Ovary (tissue), 3 donors: ENCODE measurements around the gene CACHD1.

Source experiments
- EP300 ChIP-seq: sonication (generic); formaldehyde crosslinking; IDR thresholded peaks from one replicate; pipeline ENCODE4 v1.6.1; 2017; ENCODE audit warnings: antibody characterized with exemption
- POLR2A ChIP-seq: fragments of 450-650 bp; IDR thresholded peaks from one replicate; pipeline ENCODE4 v1.6.1; 2017; ENCODE audit warnings: antibody characterized with exemption, mild to moderate bottlenecking, moderate library complexity
- TF ChIP-seq, protein P1 (sequence below), 3 donors: fragments of 450-650 bp in 2 of 3; fragments of 200-600 bp in 1 of 3; IDR thresholded peaks; one replicate each; pipeline versions ENCODE4 v1.5.1 to v1.8.0; 2016 to 2022; ENCODE audit warnings: antibody characterized with exemption in 3 of 3, mild to moderate bottlenecking in 1 of 3
- donor health status: DM: no; HTN: no; CAD: no.

DNA sequence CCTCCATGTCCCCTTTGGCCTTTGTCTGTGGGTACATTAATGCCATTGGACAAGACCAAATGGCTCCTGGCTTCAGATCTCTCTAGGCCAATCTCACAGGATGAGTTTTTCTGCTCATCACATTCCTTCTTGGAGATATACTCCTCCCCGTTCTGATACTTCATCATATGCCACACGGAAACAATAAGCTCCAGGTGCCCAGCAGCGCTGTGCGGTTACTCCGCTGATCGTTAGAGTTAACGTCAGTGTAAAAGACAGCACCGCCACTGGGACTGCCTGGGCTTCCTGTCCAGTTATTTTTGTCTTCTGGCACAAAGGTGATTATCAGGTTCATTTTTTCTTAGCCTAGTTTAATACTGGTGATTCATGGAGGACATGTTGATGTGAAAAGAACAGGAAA lies 22.5 kb downstream of the CACHD1 start:
- TF ChIP-seq EP300 (no peak), POLR2A (no peak)
- TF ChIP-seq, protein P1, sequence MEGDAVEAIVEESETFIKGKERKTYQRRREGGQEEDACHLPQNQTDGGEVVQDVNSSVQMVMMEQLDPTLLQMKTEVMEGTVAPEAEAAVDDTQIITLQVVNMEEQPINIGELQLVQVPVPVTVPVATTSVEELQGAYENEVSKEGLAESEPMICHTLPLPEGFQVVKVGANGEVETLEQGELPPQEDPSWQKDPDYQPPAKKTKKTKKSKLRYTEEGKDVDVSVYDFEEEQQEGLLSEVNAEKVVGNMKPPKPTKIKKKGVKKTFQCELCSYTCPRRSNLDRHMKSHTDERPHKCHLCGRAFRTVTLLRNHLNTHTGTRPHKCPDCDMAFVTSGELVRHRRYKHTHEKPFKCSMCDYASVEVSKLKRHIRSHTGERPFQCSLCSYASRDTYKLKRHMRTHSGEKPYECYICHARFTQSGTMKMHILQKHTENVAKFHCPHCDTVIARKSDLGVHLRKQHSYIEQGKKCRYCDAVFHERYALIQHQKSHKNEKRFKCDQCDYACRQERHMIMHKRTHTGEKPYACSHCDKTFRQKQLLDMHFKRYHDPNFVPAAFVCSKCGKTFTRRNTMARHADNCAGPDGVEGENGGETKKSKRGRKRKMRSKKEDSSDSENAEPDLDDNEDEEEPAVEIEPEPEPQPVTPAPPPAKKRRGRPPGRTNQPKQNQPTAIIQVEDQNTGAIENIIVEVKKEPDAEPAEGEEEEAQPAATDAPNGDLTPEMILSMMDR (IDR thresholded peaks at IDR 0.05): no peak
